Endothelial cell of umbilical vein (primary cell): ENCODE measurements around the gene CISD3. TPM values are rescaled to one million over a fixed set of nuclear protein-coding genes. Genes with fewer than 3 reads are reported as not detected.
A peak's percentile ranks its signal among the peaks of the same experiment; 100 is the strongest.

Experiments used
- BruUV-seq: library from RNA; stranded (reverse); fragments of 400-500 nt; replicated peaks from 2 replicates; lab custom pipeline; 2021; lab: Mats Ljungman, UMichigan
- CTCF ChIA-PET: fragments of 300-600, 350-600 bp; sonication (Branson Sonifier 250); formaldehyde crosslinking; loops from one replicate; lab custom pipeline; 2021; ENCODE audit warnings: antibody characterized with exemption, inconsistent platforms; lab: Charles Lee
- POLR2A ChIA-PET: fragments of 300-600, 350-600 bp; sonication (Branson Sonifier 250); formaldehyde crosslinking; loops from one replicate; lab custom pipeline; 2021; ENCODE audit warnings: antibody characterized with exemption, inconsistent platforms; lab: Charles Lee
- DNase-seq: peaks from one replicate; pipeline ENCODE4 v3.0.0-alpha.2; 2011; ENCODE audit warnings: low read depth, low spot score
- FAIRE-seq: peaks from 2 replicates; lab custom pipeline; 2011; peaks lifted over from hg19 to GRCh38; lab: Jason Lieb, UNC
- H2AFZ ChIP-seq: 2 replicates; pipeline ENCODE4 v1.6.0; 2012; ENCODE audit warnings: low read depth, low read length, control low read depth, inconsistent platforms
- H3K27ac ChIP-seq: 2 replicates; pipeline ENCODE4 v1.5.1; 2011; ENCODE audit warnings: low read depth, mild to moderate bottlenecking, control low read depth, low read length, moderate library complexity; ENCODE audit not compliant: insufficient read depth
- H3K27me3 ChIP-seq, 2 experiments: 2 replicates each; pipeline versions ENCODE4 v1.6.0 to v1.6.1; 2011; ENCODE audit warnings: low read length in 2 of 2, mixed read lengths in 1 of 2; ENCODE audit not compliant: control insufficient read depth in 2 of 2, insufficient read depth in 2 of 2
- H3K36me3 ChIP-seq, 2 experiments: 2 replicates in 1 of 2; 3 replicates in 1 of 2; pipeline ENCODE4 v1.5.1; 2011; ENCODE audit warnings: low read length in 2 of 2, mild to moderate bottlenecking in 1 of 2, moderate library complexity in 1 of 2; ENCODE audit not compliant: control insufficient read depth in 2 of 2, insufficient read depth in 2 of 2; ENCODE audit errors: extremely low read depth in 1 of 2
- H3K4me1 ChIP-seq: 3 replicates; pipeline ENCODE4 v1.5.1; 2011; ENCODE audit warnings: mild to moderate bottlenecking, low read length; ENCODE audit not compliant: control insufficient read depth, insufficient read depth; ENCODE audit errors: extremely low read depth
- H3K4me2 ChIP-seq: 2 replicates; pipeline ENCODE4 v1.6.1; 2011; ENCODE audit warnings: low read length, control low read depth, mixed read lengths; ENCODE audit not compliant: insufficient read depth
- H3K4me3 ChIP-seq, 3 experiments: fragments of 200-600 bp in 1 of 3; sonication (generic), shearing (Covaris generic) in 1 of 3; replicated peaks in 1 of 3; 2 replicates each; pipeline ENCODE4 v1.5.1; 2011 to 2016; ENCODE audit warnings: control low read depth in 3 of 3, low read length in 3 of 3, mild to moderate bottlenecking in 2 of 3, inconsistent platforms in 1 of 3, low read depth in 1 of 3, moderate library complexity in 1 of 3; ENCODE audit not compliant: insufficient read depth in 1 of 3
- H3K79me2 ChIP-seq: 2 replicates; pipeline ENCODE4 v1.6.0; 2012; ENCODE audit warnings: low read length, inconsistent platforms; ENCODE audit not compliant: control insufficient read depth, insufficient read depth
- H3K9ac ChIP-seq: replicated peaks from 2 replicates; pipeline ENCODE3; 2011; ENCODE audit warnings: low read length, control low read depth; ENCODE audit not compliant: insufficient read depth; ENCODE audit errors: extremely low read depth
- H3K9me1 ChIP-seq: replicated peaks from 3 replicates; pipeline ENCODE4 v1.6.0; 2011; ENCODE audit warnings: mild to moderate bottlenecking, low read length; ENCODE audit not compliant: control insufficient read depth, insufficient read depth; ENCODE audit errors: extremely low read depth
- H3K9me3 ChIP-seq: replicated peaks from 2 replicates; pipeline ENCODE4 v1.5.1; 2012; ENCODE audit warnings: low read length, inconsistent platforms; ENCODE audit not compliant: control insufficient read depth, insufficient read depth
- H4K20me1 ChIP-seq: replicated peaks from 2 replicates; pipeline ENCODE3; 2011; ENCODE audit warnings: mild to moderate bottlenecking, low read length; ENCODE audit not compliant: control insufficient read depth, insufficient read depth; ENCODE audit errors: extremely low read depth
- EZH2 ChIP-seq: IDR thresholded peaks from 2 replicates; pipeline ENCODE4 v1.6.1; 2012; ENCODE audit warnings: borderline replicate concordance, low read depth, mild to moderate bottlenecking, moderate library complexity, low read length, inconsistent platforms; ENCODE audit not compliant: severe bottlenecking
- FOS ChIP-seq: IDR thresholded peaks from 2 replicates; pipeline ENCODE4 v1.6.1; 2011; ENCODE audit warnings: mild to moderate bottlenecking, low read length, moderate library complexity, borderline replicate concordance; ENCODE audit not compliant: insufficient read depth
- GATA2 ChIP-seq: IDR thresholded peaks from 2 replicates; pipeline ENCODE4 v1.7.0; 2011; ENCODE audit warnings: low read depth, mild to moderate bottlenecking, moderate library complexity, mixed read lengths, low read length; ENCODE audit not compliant: insufficient read length, insufficient read depth
- JUN ChIP-seq: IDR thresholded peaks from 2 replicates; pipeline ENCODE4 v1.6.1; 2011; ENCODE audit warnings: borderline replicate concordance, low read depth; ENCODE audit not compliant: insufficient read length, insufficient read depth
- MYC ChIP-seq: IDR thresholded peaks from one replicate; pipeline ENCODE4 v1.6.1; 2011; ENCODE audit warnings: mild to moderate bottlenecking, low read depth, low read length
- POLR2A ChIP-seq: IDR thresholded peaks from 2 replicates; pipeline ENCODE4 v1.6.1; 2012; ENCODE audit warnings: low read depth, mild to moderate bottlenecking, control low read depth, low read length
- POLR2AphosphoS5 ChIP-seq: IDR thresholded peaks from 2 replicates; pipeline ENCODE4 v1.6.1; 2012; ENCODE audit warnings: low read depth, mild to moderate bottlenecking, control low read depth, low read length, moderate library complexity; ENCODE audit not compliant: insufficient read depth
- dilution Hi-C: fragments of 300-500 bp; cut with MboI; formaldehyde crosslinking; loops from one replicate; pipeline ENCODE4 v1.15.0; 2019; ENCODE audit warnings: low sequenced_read_pairs; ENCODE audit not compliant: extremely low pct_ligation_motif_present
- intact Hi-C: fragments of 100-400 bp; cut with micrococcal nuclease; formaldehyde crosslinking; loops from one replicate; pipeline ENCODE4 v1.10.0; 2022
- polyA plus RNA-seq, 4 experiments: library from polyadenylated mRNA; depleted of rRNA in 3 of 4; stranded (reverse) in 3 of 4; unstranded in 1 of 4; fragments of >200 nt; gene quantifications; 2 replicates each; pipeline versions ENCODE4 v1.2.1 to v1.2.3, GENCODE V29; 2011 to 2012; ENCODE audit warnings: missing spikeins in 1 of 4
- total RNA-seq: library from RNA; stranded (reverse); gene quantifications from 2 replicates; pipeline ENCODE4 v1.2.3, GENCODE V29; 2021
- TF ChIP-seq, protein P1 (sequence below): IDR thresholded peaks from 2 replicates; pipeline ENCODE4 v1.6.1; 2011; ENCODE audit not compliant: insufficient read depth, insufficient read length
- TF ChIP-seq, protein P2 (sequence below), 2 donors: IDR thresholded peaks; 1 replicate in 1 of 2; 2 replicates in 1 of 2; pipeline ENCODE4 v1.5.1; 2011; ENCODE audit warnings: low read length in 2 of 2, mild to moderate bottlenecking in 2 of 2, moderate library complexity in 2 of 2, control low read depth in 1 of 2, inconsistent platforms in 1 of 2, low read depth in 1 of 2; ENCODE audit not compliant: insufficient read depth in 1 of 2; ENCODE audit errors: extremely low read depth in 1 of 2

CISD3 gene
- total and polyA plus RNA-seq, 2 donors (not counting 3 experiments of a cell fraction or from before 2014, with no cell fraction given): 8.7 to 23.7 TPM

DNA sequence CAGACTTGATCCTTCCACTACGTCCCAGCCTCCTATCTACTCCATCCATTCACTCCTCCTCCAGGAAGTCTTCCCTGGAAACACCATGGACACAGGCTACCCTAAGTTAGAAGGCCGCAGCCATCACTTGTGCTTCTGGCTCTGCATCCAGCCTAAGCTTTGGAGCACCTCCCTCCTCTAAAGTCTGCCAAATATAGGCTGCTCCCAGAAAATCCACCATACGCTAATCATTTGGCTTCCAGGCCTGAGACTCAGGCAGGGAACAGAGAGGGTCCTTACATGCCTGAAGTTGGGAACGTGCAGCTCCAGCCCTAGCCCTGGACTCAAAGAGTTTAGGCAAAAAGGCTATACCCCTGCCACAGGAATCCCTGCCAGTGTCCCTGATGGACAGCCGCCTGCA is 11.3 kb downstream of the CISD3 start:
- FAIRE-seq: no peak
- CTCF ChIA-PET: no interaction called here

DNA sequence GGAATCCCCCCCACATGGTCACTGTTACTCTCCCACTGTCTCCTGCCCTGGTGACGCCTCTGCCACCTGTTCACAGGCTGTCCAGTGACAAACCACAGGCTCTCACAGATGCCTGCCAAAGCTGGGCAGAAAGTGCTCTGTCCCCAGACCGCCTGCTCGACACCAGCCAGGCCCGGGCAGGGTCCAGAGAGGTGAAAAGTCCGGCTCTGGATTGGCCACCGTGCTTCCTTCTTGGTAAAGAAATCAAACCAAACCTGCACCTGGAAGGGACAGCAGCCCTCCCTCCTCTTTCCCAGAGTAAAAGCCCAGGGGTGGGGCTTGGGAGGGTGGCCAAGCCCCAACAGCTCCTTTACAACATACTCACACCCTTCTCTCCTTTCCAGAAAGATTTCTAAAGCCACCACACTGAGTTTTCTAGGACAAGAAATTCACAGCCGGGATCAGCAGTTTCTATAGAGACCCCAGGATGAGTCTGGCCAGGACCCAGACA is 11.8 kb downstream of the CISD3 start:
- Histone ChIP-seq H3K9me3 (no peaks in the 10 kb centered on the region), H3K9me1 (no peaks in the 10 kb centered on the region), H3K4me1 (peaks cover 26% of the 10 kb centered on the region), H3K27ac (peak overlapping the region; percentile 60), H3K79me2 (peaks cover 74% of the 10 kb centered on the region), H3K27me3 (no peaks in the 10 kb centered on the region), H3K9ac (peak overlapping the region; percentile 10), H3K36me3 (peaks cover 0 to 27% of the 10 kb centered on the region in 2 experiments), H3K4me3 (no peak overlapping the region), H4K20me1 (peaks cover 2% of the 10 kb centered on the region), H3K4me2 (no peak overlapping the region), H2AFZ (no peak overlapping the region)
- DNase-seq (no peak), FAIRE-seq (no peak)
- no TSS peak for BruUV-seq
- ChIA-PET CTCF (interaction anchor here (1.0 kb wide), 1 partner anchor 184 kb away, joined by 3 read pairs; no protein-coding TSS in a partner anchor), POLR2A (no interaction called here)
- dilution Hi-C loops (no loop called here), intact Hi-C loops (no loop called here)
- TF ChIP-seq, protein P1, sequence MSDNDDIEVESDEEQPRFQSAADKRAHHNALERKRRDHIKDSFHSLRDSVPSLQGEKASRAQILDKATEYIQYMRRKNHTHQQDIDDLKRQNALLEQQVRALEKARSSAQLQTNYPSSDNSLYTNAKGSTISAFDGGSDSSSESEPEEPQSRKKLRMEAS: no peak
- TF ChIP-seq, protein P2, sequence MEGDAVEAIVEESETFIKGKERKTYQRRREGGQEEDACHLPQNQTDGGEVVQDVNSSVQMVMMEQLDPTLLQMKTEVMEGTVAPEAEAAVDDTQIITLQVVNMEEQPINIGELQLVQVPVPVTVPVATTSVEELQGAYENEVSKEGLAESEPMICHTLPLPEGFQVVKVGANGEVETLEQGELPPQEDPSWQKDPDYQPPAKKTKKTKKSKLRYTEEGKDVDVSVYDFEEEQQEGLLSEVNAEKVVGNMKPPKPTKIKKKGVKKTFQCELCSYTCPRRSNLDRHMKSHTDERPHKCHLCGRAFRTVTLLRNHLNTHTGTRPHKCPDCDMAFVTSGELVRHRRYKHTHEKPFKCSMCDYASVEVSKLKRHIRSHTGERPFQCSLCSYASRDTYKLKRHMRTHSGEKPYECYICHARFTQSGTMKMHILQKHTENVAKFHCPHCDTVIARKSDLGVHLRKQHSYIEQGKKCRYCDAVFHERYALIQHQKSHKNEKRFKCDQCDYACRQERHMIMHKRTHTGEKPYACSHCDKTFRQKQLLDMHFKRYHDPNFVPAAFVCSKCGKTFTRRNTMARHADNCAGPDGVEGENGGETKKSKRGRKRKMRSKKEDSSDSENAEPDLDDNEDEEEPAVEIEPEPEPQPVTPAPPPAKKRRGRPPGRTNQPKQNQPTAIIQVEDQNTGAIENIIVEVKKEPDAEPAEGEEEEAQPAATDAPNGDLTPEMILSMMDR (IDR thresholded peaks at IDR 0.05; ENCODE audit: extremely low read depth in 1 of 2, insufficient read depth in 1 of 2, low read depth in 1 of 2, low read length in 2 of 2): no peak
- no peak for TF ChIP-seq GATA2
- TF ChIP-seq POLR2A: no peak
- no peak for TF ChIP-seq EZH2
- TF ChIP-seq POLR2AphosphoS5: no peak
- TF ChIP-seq MYC: no peak
- no peak for TF ChIP-seq FOS
- no peak for TF ChIP-seq JUN

More for the DNA sequence above, 11.3 kb downstream of the CISD3 start:
- no peaks in the 10 kb centered on the region for H3K27me3 ChIP-seq
- no peaks in the 10 kb centered on the region for H3K9me1 ChIP-seq
- peaks cover 2% of the 10 kb centered on the region for H4K20me1 ChIP-seq
- H3K79me2 ChIP-seq: peaks cover 69% of the 10 kb centered on the region
- BruUV-seq: no TSS peak
- intact Hi-C loops: no loop called here
- no peak overlapping the region for H2AFZ ChIP-seq
- no peak overlapping the region for H3K27ac ChIP-seq
- H3K36me3 ChIP-seq: peaks cover 0 to 27% of the 10 kb centered on the region in 2 experiments
- no peak for DNase-seq
- H3K4me2 ChIP-seq: no peak overlapping the region
- TF ChIP-seq FOS: no peak
- TF ChIP-seq, protein P2 (IDR thresholded peaks at IDR 0.05; ENCODE audit: extremely low read depth in 1 of 2, insufficient read depth in 1 of 2, low read depth in 1 of 2, low read length in 2 of 2): no peak
- TF ChIP-seq EZH2: no peak
- H3K9me3 ChIP-seq: no peaks in the 10 kb centered on the region
- dilution Hi-C loops: no loop called here
- H3K4me1 ChIP-seq: peaks cover 21% of the 10 kb centered on the region
- H3K4me3 ChIP-seq: no peak overlapping the region
- H3K9ac ChIP-seq: no peak overlapping the region
- POLR2A ChIA-PET: no interaction called here
